ENCODE results near the gene TENM4.

Gene TENM4

DNA sequence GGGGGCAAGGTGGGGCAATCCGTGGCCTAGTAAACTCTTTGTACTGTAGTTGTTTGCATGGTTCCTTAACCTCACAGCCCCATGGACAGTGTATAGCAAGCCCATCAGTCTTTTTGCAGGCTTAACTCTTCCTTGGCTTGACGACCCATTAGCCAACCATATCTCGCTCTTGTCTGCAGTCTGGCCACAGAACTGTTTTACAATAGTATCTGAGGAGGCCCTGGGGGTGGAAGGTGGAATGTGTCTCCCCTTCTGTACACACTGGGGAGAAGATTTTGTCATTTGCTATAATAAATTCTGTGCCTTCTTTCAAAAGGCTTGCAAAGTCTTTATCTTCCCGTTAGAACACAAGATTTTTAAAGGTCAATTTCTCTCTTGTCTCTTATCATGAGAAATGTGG, 675.9 kb downstream of the TENM4 start:
- DNase-seq, result no peak

DNA sequence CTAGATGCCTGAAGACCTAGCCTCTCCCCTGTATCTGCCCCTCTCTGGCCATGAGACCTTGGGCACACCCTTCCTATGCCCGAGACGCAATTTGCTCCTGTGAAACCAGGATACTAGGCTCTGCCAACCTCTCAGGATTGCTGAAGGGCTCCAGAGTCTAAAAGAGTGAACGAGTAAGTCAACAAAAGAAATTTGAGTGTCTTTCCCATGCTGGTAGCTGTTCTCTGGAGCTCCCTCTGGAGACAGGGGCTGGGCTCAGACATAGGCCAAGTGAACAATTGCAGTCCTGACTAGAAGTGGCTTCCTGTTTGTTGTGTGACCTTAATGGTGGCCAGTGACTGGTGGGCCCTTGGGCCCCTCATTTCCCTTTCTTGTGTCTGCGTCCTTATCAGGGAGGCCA, 677.2 kb downstream of the TENM4 start:
- no peak for DNase-seq

DNA sequence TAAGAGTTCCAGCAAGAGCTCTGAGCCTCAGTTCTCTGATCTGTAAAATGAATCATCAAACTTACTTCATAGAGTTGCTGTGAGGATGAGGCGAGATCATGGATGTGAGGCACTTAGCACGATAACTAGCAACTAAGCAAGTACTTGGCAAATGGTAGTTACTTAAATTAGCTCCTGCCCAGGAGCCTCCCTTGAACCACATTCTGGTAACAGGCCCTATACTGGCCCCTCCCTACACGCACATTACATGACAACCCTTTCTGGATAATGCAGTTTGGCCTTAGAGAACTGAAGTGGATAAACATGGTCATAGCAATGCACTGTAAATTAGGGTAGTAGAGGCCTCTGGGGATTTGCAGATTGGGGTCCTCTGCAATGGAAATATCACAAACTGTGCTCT, 678.7 kb downstream of the TENM4 start:
- no peak for DNase-seq

DNA sequence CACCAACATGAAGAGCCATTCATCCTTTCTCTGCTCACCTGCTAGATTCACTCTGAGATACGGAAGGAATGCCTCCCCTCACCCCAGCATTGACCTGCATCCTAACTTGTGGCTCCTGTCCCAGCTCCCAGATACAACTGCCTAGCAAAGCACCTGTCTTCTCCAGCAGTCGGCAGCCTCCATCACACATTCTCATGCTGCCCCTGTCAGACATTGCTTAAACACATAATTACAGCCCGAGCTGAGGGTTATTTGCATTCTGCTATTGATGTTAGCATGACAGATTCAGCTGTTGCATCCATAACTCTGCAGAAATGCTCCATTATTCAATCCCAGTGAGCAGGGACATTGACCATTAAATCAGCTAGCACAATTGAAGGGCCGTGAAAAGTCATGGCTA, 681.8 kb downstream of the TENM4 start:
- DNase-seq, result peak; percentile 94

DNA sequence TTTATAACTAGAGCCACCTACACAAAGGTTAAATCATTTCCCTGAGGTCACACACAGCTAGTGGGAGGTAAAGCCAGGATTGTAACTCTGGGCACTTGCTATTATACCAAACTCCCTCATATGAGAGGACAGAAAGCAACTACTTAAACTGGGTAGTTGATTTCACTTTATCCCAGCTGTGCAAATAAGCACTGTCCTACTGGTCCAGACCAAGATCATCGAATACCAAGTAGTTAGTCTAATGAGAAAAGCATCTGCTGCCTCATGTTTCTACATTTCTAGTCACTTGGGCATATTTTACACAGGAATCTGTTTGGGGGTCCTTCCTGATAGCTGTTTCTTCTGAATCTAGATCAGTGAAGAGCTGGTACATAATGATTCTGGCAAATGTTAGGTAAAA, 687.5 kb downstream of the TENM4 start:
- peak; percentile 34 for DNase-seq

DNA sequence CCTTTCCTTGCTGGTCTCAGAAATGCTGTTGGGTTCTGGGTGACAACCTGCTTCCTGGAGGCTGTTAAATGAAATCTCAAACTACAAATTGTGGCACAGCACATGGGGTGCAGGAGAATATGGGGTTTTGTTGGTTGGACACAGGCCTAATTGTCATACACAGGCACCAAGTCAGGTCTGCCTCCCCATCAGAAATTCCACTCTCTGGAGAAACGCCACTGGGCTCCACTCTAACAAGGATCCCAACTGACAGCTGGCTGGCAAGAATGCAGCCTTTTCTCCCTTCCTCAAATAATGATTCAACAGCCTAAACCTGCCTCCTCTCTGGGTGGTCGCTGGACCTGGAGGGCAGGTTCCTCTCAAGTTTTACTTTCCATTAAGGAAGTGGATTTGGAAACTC, 688.3 kb downstream of the TENM4 start:
- peak; percentile 57 for DNase-seq

DNA sequence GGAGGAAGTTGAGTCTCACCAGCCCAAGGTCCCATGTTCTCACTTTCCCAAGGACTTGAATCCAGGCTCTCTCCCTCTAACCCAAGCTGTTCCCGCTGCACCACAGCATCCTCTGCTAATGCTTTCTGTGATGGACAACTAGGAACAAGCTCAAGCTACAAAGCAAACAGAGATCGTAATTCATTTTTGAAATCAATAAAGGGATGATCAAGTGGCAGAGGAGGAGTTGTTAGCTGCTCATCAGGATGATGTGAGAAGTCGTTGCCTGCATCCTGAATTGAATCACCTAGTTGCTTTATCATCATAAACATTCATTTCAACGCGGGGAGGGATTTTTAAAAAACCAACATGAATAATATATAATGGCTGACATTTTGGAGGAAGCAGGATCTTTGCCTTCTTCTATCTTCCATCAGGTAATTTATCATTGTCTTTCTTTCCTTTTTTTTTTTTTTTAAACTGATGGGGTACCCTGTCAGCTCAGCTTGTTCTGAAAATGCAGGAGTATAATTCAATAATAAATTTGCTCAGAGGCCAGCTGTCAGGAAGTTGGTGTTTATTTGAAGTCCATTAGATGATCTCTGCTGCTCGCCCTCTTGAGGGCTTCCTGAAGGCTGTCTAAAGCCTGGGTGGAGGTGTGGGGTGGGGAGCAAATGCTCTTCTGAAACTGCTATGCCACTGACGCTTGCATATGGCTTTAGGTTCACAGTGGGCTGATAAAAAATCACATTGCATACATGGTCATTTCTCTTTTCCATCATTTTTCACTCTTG, 691.7 kb downstream of the TENM4 start:
- peak; percentile 36 for DNase-seq

DNA sequence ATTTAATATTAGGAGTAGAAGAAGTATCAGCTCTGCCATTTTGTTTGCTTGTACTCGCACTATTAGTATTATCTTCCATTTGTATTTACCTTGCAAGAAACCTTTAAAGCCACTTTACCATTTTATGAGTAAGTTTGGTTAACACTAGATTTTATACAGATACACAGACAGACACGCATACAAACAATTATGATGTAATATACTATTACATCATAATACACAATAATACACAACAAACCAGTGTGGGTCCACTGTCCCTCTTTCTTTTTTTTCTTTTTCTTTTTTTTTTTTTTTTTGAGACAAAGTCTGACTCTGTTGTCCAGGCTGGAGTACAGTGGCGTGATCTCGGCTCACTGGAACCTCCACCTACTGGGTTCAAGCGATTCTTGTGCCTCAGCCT, 695.9 kb downstream of the TENM4 start:
- no peak for DNase-seq

DNA sequence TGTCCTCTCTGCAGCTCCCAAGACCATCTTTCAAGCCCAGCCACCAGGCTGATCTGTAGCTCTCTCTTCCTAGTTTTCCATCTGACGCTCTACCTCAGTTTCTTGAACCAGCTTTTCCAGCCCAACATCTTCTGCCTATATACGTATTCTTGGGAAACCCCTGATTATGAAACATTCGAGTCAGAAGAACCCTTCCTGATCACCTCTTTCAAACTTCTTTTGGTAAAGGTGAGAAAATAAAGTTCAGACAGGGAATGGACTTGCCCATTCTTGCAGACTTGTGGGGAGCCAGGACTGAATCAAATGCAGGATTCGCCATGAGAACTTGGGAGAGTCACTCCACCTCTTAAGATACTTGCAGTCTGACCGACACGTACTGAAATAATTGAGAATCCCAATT, 696.6 kb downstream of the TENM4 start:
- no peak for DNase-seq

DNA sequence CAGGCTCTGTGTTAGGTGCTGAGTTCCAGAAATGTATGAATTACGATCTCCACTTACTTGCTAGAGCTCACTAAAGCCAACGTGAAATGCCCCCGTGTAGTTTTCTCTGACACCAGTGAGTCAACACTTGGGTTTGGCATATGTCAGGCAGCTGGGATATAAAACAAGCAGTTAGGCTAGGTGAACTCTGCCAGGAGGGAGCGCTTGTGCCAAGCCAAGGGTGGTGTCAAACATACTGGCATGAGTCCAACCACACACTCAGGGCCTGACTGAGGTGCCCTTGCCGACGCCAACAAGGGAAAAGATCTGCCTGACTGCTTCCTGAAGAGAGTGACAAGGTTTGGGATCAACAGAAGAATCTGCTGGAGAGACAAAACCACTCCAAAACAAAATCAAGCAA, 698.4 kb downstream of the TENM4 start:
- DNase-seq, result peak; percentile 97

DNA sequence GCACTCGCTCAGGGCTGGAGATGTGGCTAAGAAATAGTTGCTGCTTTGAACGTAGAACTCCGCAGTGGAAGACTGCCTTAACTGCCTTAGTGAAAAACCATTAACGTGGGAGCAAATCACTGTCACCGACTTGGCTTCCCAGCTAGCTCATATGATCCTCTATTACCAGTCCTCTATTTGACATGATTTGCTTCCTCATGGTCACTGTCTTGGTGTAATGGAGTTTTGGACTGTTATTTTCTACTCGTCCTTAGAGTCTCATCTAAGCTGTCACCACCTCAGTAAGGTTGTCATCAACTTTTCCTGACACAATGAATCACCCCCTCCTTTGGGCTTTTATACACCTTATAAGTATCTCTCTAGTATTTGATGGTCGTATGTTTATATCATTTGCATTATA, 699.1 kb downstream of the TENM4 start:
- no peak for DNase-seq

DNA sequence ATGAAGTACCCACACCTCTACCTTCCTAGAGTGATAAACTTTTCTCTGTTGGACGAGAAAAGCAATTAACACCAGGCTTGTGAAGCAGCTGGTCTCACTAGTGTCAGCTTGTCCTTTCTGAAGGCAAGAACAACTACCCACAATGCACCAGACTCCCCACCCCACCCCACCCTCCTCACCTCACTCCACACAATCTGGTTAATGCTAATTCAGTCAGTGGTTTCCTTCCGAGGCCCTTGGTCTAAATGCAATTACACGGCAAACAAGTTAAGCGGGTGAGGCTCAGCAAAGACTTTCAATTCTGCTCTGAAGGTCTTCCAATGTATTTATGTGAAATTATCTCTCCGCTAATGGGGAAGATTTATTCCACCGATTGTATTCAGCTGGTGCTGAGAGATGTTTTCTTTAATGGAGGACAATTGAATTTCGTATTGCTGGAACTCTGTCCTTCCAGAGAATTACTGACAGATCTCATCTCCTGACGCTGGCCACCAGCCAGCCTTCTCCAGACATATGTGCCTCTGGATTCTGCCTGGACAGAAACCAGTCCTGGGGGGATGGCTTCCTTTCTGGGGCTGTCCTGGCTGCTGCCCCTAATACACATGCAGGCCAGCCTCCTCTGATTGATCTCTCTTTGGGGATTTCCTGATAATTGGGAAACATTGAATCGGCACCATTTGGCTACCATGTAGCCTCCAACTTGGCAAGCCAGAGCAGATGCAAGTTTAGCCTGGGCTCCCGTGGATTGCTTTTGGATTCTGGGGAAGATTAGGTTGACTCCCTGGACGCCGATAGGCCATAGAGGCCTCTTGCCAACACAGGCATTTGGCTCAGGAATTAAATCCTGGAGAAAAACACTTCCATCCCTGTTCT, 700.4 kb downstream of the TENM4 start:
- no peak for DNase-seq

DNA sequence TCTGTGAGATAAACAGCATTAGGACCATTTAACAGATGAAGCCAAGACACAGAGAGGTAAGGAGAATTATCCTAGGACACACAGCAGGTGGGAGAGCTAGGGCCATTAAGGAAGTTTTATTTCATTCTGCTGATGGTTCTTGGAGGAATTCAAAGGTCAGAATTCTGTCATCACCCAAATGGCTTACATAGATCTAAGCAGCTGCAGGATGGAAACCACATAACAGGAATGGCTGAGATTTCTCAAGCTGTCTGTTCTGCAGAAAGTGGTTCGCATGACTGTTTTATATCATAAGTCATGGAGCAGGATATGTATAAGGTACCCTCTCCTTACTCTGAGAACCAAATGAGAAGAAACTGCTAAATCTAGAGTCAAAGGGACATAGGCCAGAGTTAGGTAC, 702.9 kb downstream of the TENM4 start:
- no peak for DNase-seq

DNA sequence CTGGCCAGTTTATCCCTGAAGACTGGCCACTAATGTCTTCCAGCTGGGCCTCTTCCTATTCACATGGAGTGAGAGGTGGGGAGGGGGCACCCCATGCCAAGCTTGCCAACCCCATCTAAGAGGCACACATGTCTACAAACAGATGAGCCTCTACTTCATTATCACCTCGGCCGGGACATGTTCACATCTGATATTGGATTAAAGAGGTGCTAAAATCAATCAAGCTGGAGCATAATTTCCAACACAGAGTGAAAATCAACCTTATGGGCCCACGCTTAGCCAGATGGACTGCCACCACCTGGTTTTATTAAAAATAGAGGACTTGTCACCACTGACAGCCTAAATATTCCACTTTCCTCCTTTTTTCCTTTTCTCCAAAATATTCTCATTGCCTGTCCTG, 703.5 kb downstream of the TENM4 start:
- DNase-seq, result no peak

DNA sequence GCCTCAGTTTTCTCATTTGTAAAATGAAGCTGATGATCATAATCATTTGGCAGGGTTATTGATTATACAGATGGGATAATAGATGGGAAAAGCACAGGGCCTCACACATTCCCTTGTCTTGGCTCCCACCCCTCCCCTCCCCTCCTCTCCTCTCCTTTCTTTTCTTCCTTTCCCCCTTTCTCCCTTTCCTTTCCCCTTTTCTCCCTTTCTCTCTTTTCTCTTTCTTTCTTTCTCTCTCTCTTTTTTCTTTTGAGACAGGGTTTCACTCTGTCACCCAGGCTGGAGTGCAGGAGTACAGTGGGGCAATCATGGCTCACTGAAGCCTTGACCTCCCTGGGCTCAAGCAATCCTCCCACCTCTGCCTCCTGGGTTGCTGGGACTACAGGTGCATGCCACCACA, 705.1 kb downstream of the TENM4 start:
- no peak for DNase-seq

DNA sequence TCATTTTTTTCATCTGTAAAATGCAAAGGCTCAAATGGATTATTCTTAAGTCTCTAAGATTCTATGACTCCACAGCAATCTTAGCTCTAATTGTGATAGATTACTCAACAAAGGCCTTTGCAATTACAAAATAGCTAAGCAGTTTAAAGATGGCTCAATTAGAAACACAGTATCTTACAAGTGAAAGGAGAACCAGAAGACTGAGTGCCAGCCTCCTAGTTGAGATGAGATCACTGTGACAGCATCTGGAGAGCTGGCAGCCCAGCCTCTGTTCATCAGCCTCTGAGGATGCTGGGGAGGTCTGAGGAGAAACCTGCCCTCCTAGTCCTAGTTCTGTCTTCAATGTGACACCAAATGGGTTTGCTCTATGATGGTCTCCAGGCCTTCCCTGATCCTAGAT, 707.8 kb downstream of the TENM4 start:
- no peak for DNase-seq

DNA sequence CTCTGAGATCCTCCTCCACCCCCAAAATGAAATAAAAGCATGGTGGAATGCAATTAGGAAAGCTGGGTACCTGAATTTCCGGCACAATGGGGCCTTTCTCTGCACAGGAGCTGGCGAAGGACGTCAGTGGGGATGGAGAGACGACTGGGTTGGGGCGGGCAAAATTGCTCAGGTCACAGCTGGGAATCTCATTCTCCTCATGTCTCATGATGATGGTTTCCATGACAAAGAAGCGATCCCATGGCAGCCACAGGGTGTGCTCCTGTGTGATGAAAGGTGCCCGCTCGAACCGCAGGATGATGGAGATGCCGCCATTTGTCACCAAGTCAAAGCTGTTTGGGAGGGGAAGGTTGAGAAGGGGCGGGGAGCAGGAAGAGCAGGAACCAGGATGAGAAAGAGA, 708.6 kb downstream of the TENM4 start:
- no peak for DNase-seq

DNA sequence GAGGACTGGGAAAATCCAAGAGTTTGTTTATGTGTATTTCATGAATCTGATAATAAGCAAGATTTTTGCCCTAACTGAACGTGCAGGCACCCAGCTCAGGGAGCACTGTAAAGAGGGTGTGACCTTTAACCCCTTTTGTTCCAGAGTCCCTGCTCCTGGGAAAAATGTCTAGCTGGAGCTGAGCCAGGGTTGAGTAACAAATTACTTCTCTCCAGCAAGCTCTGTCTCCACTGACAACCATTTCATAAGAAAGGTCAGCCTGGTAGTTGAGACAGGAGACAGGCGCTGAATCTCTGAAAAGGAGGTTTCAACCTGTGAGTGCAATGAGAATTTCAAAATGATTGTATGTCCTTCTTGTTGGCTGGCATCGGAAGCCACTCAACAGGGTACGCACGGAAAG, 709.8 kb downstream of the TENM4 start:
- DNase-seq, result peak; percentile 44

DNA sequence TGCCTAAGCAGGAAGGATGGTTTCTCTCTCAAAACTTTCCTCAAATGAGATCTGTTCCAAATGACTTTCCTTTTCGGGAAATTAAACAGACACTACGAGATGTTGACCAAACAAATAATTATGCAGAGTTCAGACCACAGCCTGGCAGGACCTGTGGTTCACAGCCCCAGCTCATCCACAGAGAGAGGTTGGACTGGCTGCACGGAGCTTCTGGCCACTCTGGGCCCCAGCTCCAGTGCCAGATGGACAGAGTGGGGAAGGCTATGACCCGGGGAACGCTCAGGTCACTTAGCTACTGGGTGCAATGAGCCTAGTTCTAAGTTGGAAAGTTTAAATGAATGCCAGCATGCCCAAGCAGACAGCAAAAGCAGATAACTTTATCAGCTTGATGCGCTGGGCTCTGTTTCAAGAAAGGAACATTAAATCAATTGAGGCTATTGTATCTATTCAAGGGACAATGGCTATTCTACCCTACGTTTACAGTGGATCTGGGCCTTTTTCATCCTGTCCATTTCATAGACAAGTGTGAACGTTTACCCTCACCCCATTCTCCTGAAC, 710.5 kb downstream of the TENM4 start:
- no peak for DNase-seq

DNA sequence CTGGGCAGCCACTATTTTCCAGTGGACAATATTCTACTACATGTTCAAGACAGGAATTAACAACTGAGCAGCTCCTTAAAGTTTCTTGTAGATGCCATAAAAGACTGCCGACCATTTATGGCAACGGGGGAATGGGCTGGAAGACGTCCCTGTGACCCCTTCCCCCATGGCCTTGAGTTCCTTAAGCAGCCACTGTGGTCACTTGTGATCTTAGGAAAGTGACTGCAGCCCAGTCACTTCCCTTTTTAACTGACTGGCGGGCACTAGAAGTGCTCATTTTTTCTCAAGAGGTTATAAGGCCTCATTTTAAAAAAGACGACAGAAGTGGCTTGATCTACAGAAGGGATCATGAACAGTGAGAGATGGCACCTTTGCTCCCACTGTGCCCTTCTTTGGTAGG, 713.0 kb downstream of the TENM4 start:
- DNase-seq, result no peak

DNA sequence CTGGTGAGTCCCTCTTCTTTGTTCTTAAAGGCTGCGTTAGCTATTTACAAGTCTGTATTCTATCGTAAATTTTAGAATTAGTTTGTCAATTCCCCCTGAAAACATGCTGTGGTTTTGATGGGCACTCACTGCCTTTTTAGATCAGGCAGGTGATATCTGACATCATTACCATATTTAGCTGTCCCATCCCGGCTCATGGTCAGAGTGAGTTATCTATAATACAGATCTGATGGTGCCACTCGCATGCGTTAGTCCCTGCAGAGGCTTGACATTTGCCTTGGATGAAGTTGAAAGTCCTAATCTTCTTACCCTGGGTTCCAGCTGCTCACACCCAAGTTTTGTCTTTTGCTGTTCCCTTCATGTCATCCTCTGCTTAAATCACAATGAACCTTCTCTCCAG, 715.6 kb downstream of the TENM4 start:
- DNase-seq, result no peak

DNA sequence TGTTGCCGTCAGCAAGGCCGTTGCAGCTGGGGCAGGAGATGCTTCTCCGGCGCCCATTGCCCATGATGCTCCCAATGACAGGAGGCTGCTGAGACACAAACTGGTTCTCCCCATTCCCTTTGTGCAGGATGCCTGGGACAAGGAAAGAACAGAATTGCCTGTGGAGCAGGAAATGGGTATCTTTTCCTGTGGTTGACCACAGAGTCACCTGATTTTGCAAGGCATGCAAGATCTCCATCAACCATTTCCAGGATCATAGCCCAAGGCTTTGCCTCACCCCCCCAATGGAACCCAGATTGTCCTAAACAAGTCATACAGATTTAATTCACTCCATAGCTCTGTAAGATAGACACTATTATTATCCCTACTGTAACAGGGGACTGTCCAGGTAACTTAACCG, 718.0 kb downstream of the TENM4 start:
- no peak for DNase-seq

DNA sequence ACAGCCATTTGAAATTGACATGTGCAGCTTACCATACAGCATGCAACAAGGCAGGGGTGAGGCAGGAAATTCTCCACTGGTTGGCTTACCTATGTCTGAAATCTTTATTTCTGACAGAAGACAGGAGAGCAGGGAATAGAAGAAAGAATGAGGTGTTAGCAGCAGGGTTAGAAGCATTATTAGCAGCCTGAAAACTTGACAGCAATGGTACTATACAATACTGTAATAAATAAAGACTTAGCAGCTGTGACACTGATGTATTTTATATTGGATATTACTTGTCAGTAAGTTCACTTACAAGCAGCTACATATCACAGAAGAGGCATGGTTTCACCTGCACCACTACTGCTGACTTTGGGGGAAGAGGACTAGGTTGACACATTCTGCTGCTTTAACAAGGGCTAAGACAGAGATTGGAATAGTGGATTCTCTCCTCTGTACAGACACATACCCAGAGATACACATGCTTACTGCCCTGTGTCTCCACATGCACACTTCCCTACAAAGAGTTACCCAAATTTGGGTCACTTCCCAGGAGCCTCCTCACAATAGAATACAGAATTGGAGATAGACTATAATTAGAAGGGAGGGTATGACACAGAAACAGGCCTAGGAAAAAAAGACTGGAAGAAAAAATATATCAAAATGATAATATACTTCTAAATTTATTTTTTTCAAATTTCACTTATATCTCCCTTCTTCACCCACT, 720.4 kb downstream of the TENM4 start:
- no peak for DNase-seq

DNA sequence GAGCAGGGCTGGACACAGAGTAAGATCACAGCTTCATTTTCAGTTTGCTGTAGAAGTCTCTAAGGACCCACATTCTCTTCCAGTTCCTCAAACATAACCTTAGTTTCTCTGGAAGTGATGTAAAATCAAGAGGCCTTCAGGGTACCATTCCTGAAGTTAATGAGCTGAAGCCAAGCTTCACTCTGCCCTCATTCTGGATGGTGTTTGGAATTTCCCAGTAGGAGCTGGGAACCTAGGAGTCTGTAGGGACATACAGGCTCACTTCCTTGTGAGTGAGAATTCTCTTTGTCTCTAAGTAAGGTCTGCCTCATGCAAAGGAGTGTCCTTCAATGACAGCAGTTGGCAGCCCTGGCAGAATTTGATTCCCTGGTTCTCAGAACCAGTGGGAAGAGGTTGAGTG, 723.8 kb downstream of the TENM4 start:
- peak; percentile 9 for DNase-seq
